ENCODE data around the gene ADM. TPM values are rescaled to one million over a fixed set of nuclear protein-coding genes. Genes with fewer than 3 reads are reported as not detected.
A peak's percentile ranks its signal among the peaks of the same experiment; 100 is the strongest.

Gene ADM
- total RNA-seq, 1 donor, result 925 TPM

GRCh38 chr11:10324474-10324873, 19.6 kb downstream of the ADM start:
- no peak overlapping the region for H3K4me3 ChIP-seq (ENCODE audit: low read depth, low read length)
- DNase-seq (ENCODE audit: low read depth), result peak; percentile 82
- no peak for TF ChIP-seq CTCF (IDR thresholded peaks at IDR 0.05; ENCODE audit: insufficient read depth, low read depth, low read length)

GRCh38 chr11:10325277-10326011, 20.6 kb downstream of the ADM start:
- no peak overlapping the region for H3K4me3 ChIP-seq (ENCODE audit: low read depth, low read length)
- no peak for TF ChIP-seq CTCF (IDR thresholded peaks at IDR 0.05; ENCODE audit: insufficient read depth, low read depth, low read length)
- peak; percentile 96 for DNase-seq (ENCODE audit: low read depth)

GRCh38 chr11:10326012-10326964, 21.4 kb downstream of the ADM start:
- H3K4me3 ChIP-seq (ENCODE audit: low read depth, low read length), result no peak overlapping the region
- DNase-seq (ENCODE audit: low read depth), result peak; percentile 56
- no peak for TF ChIP-seq CTCF (IDR thresholded peaks at IDR 0.05; ENCODE audit: insufficient read depth, low read depth, low read length)

GRCh38 chr11:10327254-10327653, 22.4 kb downstream of the ADM start:
- no peak for TF ChIP-seq CTCF (IDR thresholded peaks at IDR 0.05; ENCODE audit: insufficient read depth, low read depth, low read length)
- H3K4me3 ChIP-seq (ENCODE audit: low read depth, low read length), result no peak overlapping the region
- peak; percentile 87 for DNase-seq (ENCODE audit: low read depth)

GRCh38 chr11:10328314-10329098, 23.6 kb downstream of the ADM start:
- no peak overlapping the region for H3K4me3 ChIP-seq (ENCODE audit: low read depth, low read length)
- DNase-seq (ENCODE audit: low read depth), result peak; percentile 93

More at GRCh38 chr11:10328314-10329098, 23.6 kb downstream of the ADM start:
- no peak for TF ChIP-seq CTCF (IDR thresholded peaks at IDR 0.05; ENCODE audit: insufficient read depth, low read depth, low read length)

Data from fibroblast of villous mesenchyme (primary cell).